ENCODE data around the gene JARID2. TPM values are rescaled to one million over a fixed set of nuclear protein-coding genes. Genes with fewer than 3 reads are reported as not detected.

Gene JARID2
- total RNA-seq, 4 donors from 2014 or later: 12.1 to 33.8 (median 17.0) TPM

- Histone ChIP-seq H3K27ac (no peak overlapping the region), H3K4me3 (no peak overlapping the region), H3K27me3 (no peaks in the 10 kb centered on the region), H3K36me3 (no peaks in the 10 kb centered on the region), H3K4me1 (peaks cover 0 to 40% (median 2%) of the 10 kb centered on the region in 4 donors), H3K9me3 (no peaks in the 10 kb centered on the region)
- TF ChIP-seq, protein P1, sequence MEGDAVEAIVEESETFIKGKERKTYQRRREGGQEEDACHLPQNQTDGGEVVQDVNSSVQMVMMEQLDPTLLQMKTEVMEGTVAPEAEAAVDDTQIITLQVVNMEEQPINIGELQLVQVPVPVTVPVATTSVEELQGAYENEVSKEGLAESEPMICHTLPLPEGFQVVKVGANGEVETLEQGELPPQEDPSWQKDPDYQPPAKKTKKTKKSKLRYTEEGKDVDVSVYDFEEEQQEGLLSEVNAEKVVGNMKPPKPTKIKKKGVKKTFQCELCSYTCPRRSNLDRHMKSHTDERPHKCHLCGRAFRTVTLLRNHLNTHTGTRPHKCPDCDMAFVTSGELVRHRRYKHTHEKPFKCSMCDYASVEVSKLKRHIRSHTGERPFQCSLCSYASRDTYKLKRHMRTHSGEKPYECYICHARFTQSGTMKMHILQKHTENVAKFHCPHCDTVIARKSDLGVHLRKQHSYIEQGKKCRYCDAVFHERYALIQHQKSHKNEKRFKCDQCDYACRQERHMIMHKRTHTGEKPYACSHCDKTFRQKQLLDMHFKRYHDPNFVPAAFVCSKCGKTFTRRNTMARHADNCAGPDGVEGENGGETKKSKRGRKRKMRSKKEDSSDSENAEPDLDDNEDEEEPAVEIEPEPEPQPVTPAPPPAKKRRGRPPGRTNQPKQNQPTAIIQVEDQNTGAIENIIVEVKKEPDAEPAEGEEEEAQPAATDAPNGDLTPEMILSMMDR (IDR thresholded peaks at IDR 0.05): no peak
- TF ChIP-seq POLR2A (IDR thresholded peaks at IDR 0.05): no peak
- no peak for DNase-seq
Observed at GRCh38 chr6:15398633-15399275, 152.9 kb downstream of the JARID2 start.

GRCh38 chr6:15399641-15400470 is 154.0 kb downstream of the JARID2 start:
- Histone ChIP-seq H3K27ac (peak overlapping the region in 2 of 4 donors; percentile 39 to 51), H3K9me3 (no peaks in the 10 kb centered on the region), H3K4me1 (peaks cover 0 to 45% (median 4%) of the 10 kb centered on the region in 4 donors), H3K36me3 (no peaks in the 10 kb centered on the region), H3K4me3 (peak overlapping the region in 2 of 4 donors; percentile 12 to 34), H3K27me3 (no peaks in the 10 kb centered on the region)
- DNase-seq: peak in 2 of 3 donors; percentile 34 to 65
- TF ChIP-seq POLR2A (IDR thresholded peaks at IDR 0.05): no peak
- TF ChIP-seq, protein P1 (IDR thresholded peaks at IDR 0.05): no peak

DNA sequence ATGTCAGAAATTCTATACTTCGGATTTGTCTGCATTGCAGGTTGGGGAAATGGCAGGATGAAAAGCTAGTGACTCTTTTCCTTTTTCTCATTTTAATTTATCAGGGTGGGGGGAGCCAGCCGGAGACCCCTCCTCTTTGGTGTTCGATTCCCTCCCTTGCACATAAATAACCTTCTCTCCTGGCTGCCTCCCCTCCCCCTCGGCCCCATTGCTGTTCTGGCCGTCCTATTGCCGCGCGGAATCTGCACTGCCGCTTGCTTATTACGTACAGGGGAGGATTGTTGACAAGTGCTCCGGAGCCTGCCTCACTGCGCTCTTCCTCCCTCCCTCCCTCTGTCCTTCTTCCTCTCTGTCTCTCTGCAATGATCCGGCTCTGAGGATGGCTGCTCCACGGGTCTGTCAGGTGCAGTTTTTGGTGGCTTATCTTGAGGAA is 154.7 kb downstream of the JARID2 start:
- Histone ChIP-seq H3K4me3 (peak overlapping the region in 3 of 4 donors; percentile 10 to 34 (median 12)), H3K9me3 (no peaks in the 10 kb centered on the region), H3K27ac (peak overlapping the region in 2 of 4 donors; percentile 15 to 51), H3K36me3 (no peaks in the 10 kb centered on the region), H3K27me3 (no peaks in the 10 kb centered on the region), H3K4me1 (peaks cover 0 to 45% (median 4%) of the 10 kb centered on the region in 4 donors)
- no peak for TF ChIP-seq POLR2A (IDR thresholded peaks at IDR 0.05)
- TF ChIP-seq, protein P1 (IDR thresholded peaks at IDR 0.05): no peak
- DNase-seq: peak in 2 of 3 donors; percentile 47 to 69

DNA sequence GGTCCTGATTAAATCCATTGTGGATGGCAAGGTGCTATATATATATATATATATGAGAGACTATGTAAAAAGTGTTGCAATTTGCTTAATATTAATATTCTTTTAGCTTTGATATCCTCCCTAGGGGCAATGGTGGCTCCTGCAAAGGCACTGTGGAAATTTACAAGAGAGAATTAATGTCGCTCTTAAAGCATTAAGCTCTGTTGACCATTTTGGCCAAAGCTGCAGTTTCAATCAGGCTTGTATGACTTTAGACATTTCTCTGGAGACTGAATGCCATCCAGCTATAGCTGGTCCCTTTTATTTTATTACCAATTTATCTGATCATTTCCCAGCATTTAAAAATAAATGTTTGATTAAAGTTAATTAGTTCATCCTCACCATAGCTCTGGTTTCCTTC is 155.3 kb downstream of the JARID2 start:
- TF ChIP-seq, protein P1 (IDR thresholded peaks at IDR 0.05): no peak
- TF ChIP-seq POLR2A (IDR thresholded peaks at IDR 0.05): no peak
- Histone ChIP-seq H3K36me3 (no peaks in the 10 kb centered on the region), H3K4me3 (no peak overlapping the region), H3K27me3 (no peaks in the 10 kb centered on the region), H3K27ac (peak overlapping the region in 1 of 4 donors; percentile 51), H3K4me1 (peaks cover 0 to 45% (median 4%) of the 10 kb centered on the region in 4 donors), H3K9me3 (no peaks in the 10 kb centered on the region)
- DNase-seq: no peak

DNA sequence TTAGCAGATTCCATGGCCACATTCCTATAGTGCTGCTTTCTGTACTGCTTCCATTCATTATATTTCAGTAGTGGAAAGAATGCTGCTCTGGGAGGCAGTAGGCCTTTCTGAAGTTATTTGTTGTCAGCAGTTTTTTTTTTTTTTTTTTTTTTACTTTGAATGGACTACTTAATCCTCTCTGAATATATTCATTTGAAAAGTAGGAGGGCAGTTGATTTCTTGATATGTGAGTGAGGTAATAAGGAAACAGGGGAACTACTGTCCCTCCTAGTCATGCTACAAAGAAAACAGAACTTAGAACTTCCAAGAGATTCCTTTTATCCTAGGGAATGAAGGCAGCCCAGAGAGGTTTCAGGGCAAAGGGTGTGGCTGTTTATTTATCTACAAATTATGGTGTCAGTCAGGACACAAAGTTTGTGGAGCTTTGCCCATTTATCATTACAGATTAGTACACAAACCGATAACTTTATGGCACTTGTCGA is 155.9 kb downstream of the JARID2 start:
- Histone ChIP-seq H3K27ac (no peak overlapping the region), H3K4me1 (peaks cover 0 to 45% (median 4%) of the 10 kb centered on the region in 4 donors), H3K9me3 (no peaks in the 10 kb centered on the region), H3K36me3 (no peaks in the 10 kb centered on the region), H3K4me3 (no peak overlapping the region), H3K27me3 (no peaks in the 10 kb centered on the region)
- no peak for DNase-seq
- no peak for TF ChIP-seq POLR2A (IDR thresholded peaks at IDR 0.05)
- TF ChIP-seq, protein P1 (IDR thresholded peaks at IDR 0.05): no peak

Measured in Peyer's patch (tissue), 4 donors.